H1 (cell line): ENCODE data around the gene FMNL2. TPM values are rescaled to one million over a fixed set of nuclear protein-coding genes. Genes with fewer than 3 reads are reported as not detected.

Source experiments
- CTCF ChIA-PET: fragments of 300-600 bp; sonication (Branson Sonifier 250); formaldehyde crosslinking; loops from one replicate; lab custom pipeline; 2021; ENCODE audit not compliant: partially characterized antibody; lab: Charles Lee
- POLR2A ChIA-PET: fragments of 300-600 bp; sonication (Branson Sonifier 250); formaldehyde crosslinking; loops from one replicate; lab custom pipeline; 2021; ENCODE audit warnings: inconsistent platforms; ENCODE audit not compliant: partially characterized antibody; lab: Charles Lee
- DNase-seq, 2 experiments: peaks; one replicate each; pipeline versions ENCODE4 v3.0.0 to v3.0.0-alpha.2; 2010 to 2022; ENCODE audit warnings: low spot score in 2 of 2, low read depth in 1 of 2, mixed read lengths in 1 of 2
- FAIRE-seq: peaks from 2 replicates; lab custom pipeline; 2011; peaks lifted over from hg19 to GRCh38; lab: Jason Lieb, UNC
- H2AFZ ChIP-seq: 2 replicates; pipeline ENCODE4 v1.8.1; 2012; ENCODE audit warnings: low read length, inconsistent platforms
- H2AK5ac ChIP-seq: 2 replicates; pipeline ENCODE4 v1.6.1; 2013; ENCODE audit warnings: low read depth, low read length
- H2BK120ac ChIP-seq: replicated peaks from 2 replicates; pipeline ENCODE3; 2013; ENCODE audit warnings: low read depth, low read length, inconsistent platforms
- H2BK12ac ChIP-seq: 2 replicates; pipeline ENCODE4 v1.6.1; 2013; ENCODE audit warnings: low read depth, low read length
- H2BK15ac ChIP-seq: 2 replicates; pipeline ENCODE4 v1.6.1; 2013; ENCODE audit warnings: low read length
- H2BK20ac ChIP-seq: 2 replicates; pipeline ENCODE4 v1.6.1; 2013; ENCODE audit warnings: low read length
- H2BK5ac ChIP-seq: 2 replicates; pipeline ENCODE4 v1.6.1; 2013; ENCODE audit warnings: low read depth, low read length
- H3K14ac ChIP-seq: 2 replicates; pipeline ENCODE4 v1.6.1; 2013; ENCODE audit warnings: inconsistent platforms; ENCODE audit not compliant: insufficient read length
- H3K18ac ChIP-seq: 2 replicates; pipeline ENCODE4 v1.6.1; 2013; ENCODE audit warnings: low read length; ENCODE audit errors: extremely low read depth
- H3K23ac ChIP-seq: 2 replicates; pipeline ENCODE4 v1.6.1; 2013; ENCODE audit warnings: inconsistent platforms; ENCODE audit not compliant: insufficient read length
- H3K23me2 ChIP-seq: 2 replicates; pipeline ENCODE4 v1.6.1; 2013; ENCODE audit warnings: low read depth, low read length
- H3K27ac ChIP-seq: 2 replicates; pipeline ENCODE4 v1.6.1; 2011; ENCODE audit warnings: low read depth, low read length, inconsistent platforms
- H3K27me3 ChIP-seq, 4 experiments: replicated peaks in 1 of 4; 1 replicate in 1 of 4; 2 replicates in 3 of 4; pipeline versions ENCODE4 v1.6.1 to v1.8.1; 2011 to 2013; ENCODE audit warnings: low read length in 3 of 4, mild to moderate bottlenecking in 3 of 4, inconsistent platforms in 2 of 4, mixed read lengths in 2 of 4, moderate library complexity in 1 of 4; ENCODE audit not compliant: control insufficient read depth in 3 of 4, insufficient read depth in 3 of 4; ENCODE audit errors: extremely low read depth in 1 of 4
- H3K36me3 ChIP-seq, 4 experiments: 2 replicates each; pipeline versions ENCODE4 v1.6.1 to v1.8.1; 2011 to 2013; ENCODE audit warnings: mild to moderate bottlenecking in 4 of 4, low read length in 3 of 4, moderate library complexity in 2 of 4, control low read depth in 1 of 4, inconsistent platforms in 1 of 4; ENCODE audit not compliant: insufficient read depth in 4 of 4, control insufficient read depth in 2 of 4
- H3K4ac ChIP-seq: replicated peaks from 2 replicates; pipeline ENCODE3; 2013; ENCODE audit warnings: low read length, low read depth, mixed read lengths, inconsistent platforms; ENCODE audit not compliant: insufficient read length
- H3K4me1 ChIP-seq, 4 experiments: replicated peaks in 1 of 4; 1 replicate in 1 of 4; 2 replicates in 3 of 4; pipeline versions ENCODE4 v1.6.1 to v1.8.1; 2011 to 2013; ENCODE audit warnings: low read length in 3 of 4, inconsistent platforms in 2 of 4, mixed read lengths in 1 of 4; ENCODE audit not compliant: insufficient read depth in 4 of 4, control insufficient read depth in 3 of 4
- H3K4me2 ChIP-seq, 2 experiments: 2 replicates each; pipeline versions ENCODE4 v1.6.1 to v1.8.1; 2011 to 2013; ENCODE audit warnings: low read depth in 2 of 2, low read length in 2 of 2, control low read depth in 1 of 2, inconsistent platforms in 1 of 2, mild to moderate bottlenecking in 1 of 2; ENCODE audit not compliant: insufficient read depth in 1 of 2
- H3K4me3 ChIP-seq, 4 experiments: fragments of 200-600, 300-600 bp in 1 of 4; sonication (generic), shearing (Covaris generic), sonication (Bioruptor Twin) in 1 of 4; 2 replicates each; pipeline versions ENCODE4 v1.5.1 to v1.8.1; 2011 to 2016; ENCODE audit warnings: low read length in 4 of 4, low read depth in 3 of 4, control low read depth in 2 of 4, inconsistent platforms in 2 of 4, mild to moderate bottlenecking in 2 of 4, mixed read lengths in 1 of 4, moderate library complexity in 1 of 4; ENCODE audit not compliant: insufficient read depth in 2 of 4; ENCODE audit errors: extremely low read depth in 1 of 4
- H3K56ac ChIP-seq: replicated peaks from 2 replicates; pipeline ENCODE3; 2013; ENCODE audit warnings: low read depth, mild to moderate bottlenecking, mixed read lengths, low read length, inconsistent platforms; ENCODE audit not compliant: insufficient read length
- H3K79me1 ChIP-seq: 2 replicates; pipeline ENCODE4 v1.6.1; 2013; ENCODE audit warnings: low read depth, low read length, control low read depth
- H3K79me2 ChIP-seq, 2 experiments: 2 replicates each; pipeline versions ENCODE4 v1.6.1 to v1.8.1; 2012 to 2013; ENCODE audit warnings: low read length in 2 of 2, mild to moderate bottlenecking in 2 of 2, inconsistent platforms in 1 of 2; ENCODE audit not compliant: insufficient read depth in 2 of 2, control insufficient read depth in 1 of 2
- H3K9ac ChIP-seq, 4 experiments: replicated peaks in 1 of 4; 1 replicate in 1 of 4; 2 replicates in 3 of 4; pipeline versions ENCODE4 v1.6.1 to v1.8.1; 2011 to 2013; ENCODE audit warnings: low read depth in 3 of 4, low read length in 3 of 4, control low read depth in 2 of 4, mild to moderate bottlenecking in 2 of 4, moderate library complexity in 2 of 4, inconsistent platforms in 1 of 4; ENCODE audit errors: extremely low read depth in 1 of 4
- H3K9me3 ChIP-seq, 2 experiments: 2 replicates each; pipeline versions ENCODE4 v1.6.1 to v1.8.1; 2012 to 2013; ENCODE audit warnings: mild to moderate bottlenecking in 2 of 2, moderate library complexity in 2 of 2, control low read depth in 1 of 2, inconsistent platforms in 1 of 2, low read depth in 1 of 2, low read length in 1 of 2, mixed read lengths in 1 of 2; ENCODE audit not compliant: insufficient read depth in 2 of 2
- H4K20me1 ChIP-seq, 2 experiments: replicated peaks in 1 of 2; 2 replicates each; pipeline versions ENCODE3 to v1.8.1; 2011 to 2013; ENCODE audit warnings: inconsistent platforms in 2 of 2, low read length in 2 of 2, mild to moderate bottlenecking in 1 of 2; ENCODE audit not compliant: insufficient read depth in 2 of 2, control insufficient read depth in 1 of 2
- H4K5ac ChIP-seq: 2 replicates; pipeline ENCODE4 v1.6.1; 2013; ENCODE audit warnings: low read length, low read depth, mixed read lengths, inconsistent platforms; ENCODE audit not compliant: insufficient read length
- H4K8ac ChIP-seq: 2 replicates; pipeline ENCODE4 v1.8.0; 2013; ENCODE audit warnings: mild to moderate bottlenecking, moderate library complexity, low read length, inconsistent platforms; ENCODE audit not compliant: insufficient read depth; ENCODE audit errors: extremely low read depth
- H4K91ac ChIP-seq: replicated peaks from 2 replicates; pipeline ENCODE3; 2013; ENCODE audit warnings: low read length, mixed read lengths, inconsistent platforms; ENCODE audit not compliant: insufficient read length
- CHD2 ChIP-seq: IDR thresholded peaks from 2 replicates; pipeline ENCODE4 v1.6.1; 2012; ENCODE audit warnings: low read length, improper control_type of control experiment
- GTF2F1 ChIP-seq: IDR thresholded peaks from 2 replicates; pipeline ENCODE4 v1.6.1; 2012; ENCODE audit warnings: low read depth, low read length, improper control_type of control experiment, borderline replicate concordance
- JUND ChIP-seq: IDR thresholded peaks from 2 replicates; pipeline ENCODE4 v1.6.1; 2011; ENCODE audit warnings: mild to moderate bottlenecking, improper control_type of control experiment, low read length
- NANOG ChIP-seq: IDR thresholded peaks from 2 replicates; pipeline ENCODE4 v1.6.1; 2011; ENCODE audit warnings: low read length, low read depth, mild to moderate bottlenecking, inconsistent platforms; ENCODE audit not compliant: insufficient read depth, poor library complexity, severe bottlenecking
- WGBS, 2 experiments: shearing (Covaris generic) in 1 of 2; methylation state at CpG; one replicate each; pipeline versions ENCODE4 v1.1.6 to v1.1.7; 2013 to 2015; ENCODE audit warnings: low lambda C conversion rate in 2 of 2, mixed read lengths in 2 of 2, inconsistent platforms in 1 of 2, low coverage in 1 of 2, missing lambda C conversion rate in 1 of 2; ENCODE audit not compliant: insufficient replicate concordance in 2 of 2, insufficient coverage in 1 of 2, insufficient read length in 1 of 2; ENCODE audit errors: extremely low coverage in 1 of 2, missing lambda C conversion rate in 1 of 2; 5-methylcytosine and 5-hydroxymethylcytosine counted together
- polyA plus RNA-seq, 7 experiments: library from polyadenylated mRNA; depleted of rRNA in 3 of 7; stranded (reverse) in 5 of 7; unstranded in 2 of 7; fragments of >200 nt in 5 of 7; fragments of 200-250 nt in 2 of 7; gene quantifications; 1 replicate in 5 of 7; 2 replicates in 1 of 7; 4 replicates in 1 of 7; pipeline versions ENCODE4 v1.2.1 to v1.2.3, GENCODE V29; 2011 to 2013; ENCODE audit warnings: missing spikeins in 2 of 7, mixed read lengths in 2 of 7
- total RNA-seq: library from RNA; stranded (reverse); fragmentation: NEBNext Ultra II Directional; extraction: Animal tissue kit (Norgen Biotek cat#: 25700); gene quantifications from 2 replicates; pipeline ENCODE4 v1.2.1, GENCODE V29; 2021

The FMNL2 gene
- total and polyA plus RNA-seq, 2 of the 8 experiments (the other 6 are each of a cell fraction or from before 2014, with no cell fraction given) = 15.5 to 45.1 TPM

DNA sequence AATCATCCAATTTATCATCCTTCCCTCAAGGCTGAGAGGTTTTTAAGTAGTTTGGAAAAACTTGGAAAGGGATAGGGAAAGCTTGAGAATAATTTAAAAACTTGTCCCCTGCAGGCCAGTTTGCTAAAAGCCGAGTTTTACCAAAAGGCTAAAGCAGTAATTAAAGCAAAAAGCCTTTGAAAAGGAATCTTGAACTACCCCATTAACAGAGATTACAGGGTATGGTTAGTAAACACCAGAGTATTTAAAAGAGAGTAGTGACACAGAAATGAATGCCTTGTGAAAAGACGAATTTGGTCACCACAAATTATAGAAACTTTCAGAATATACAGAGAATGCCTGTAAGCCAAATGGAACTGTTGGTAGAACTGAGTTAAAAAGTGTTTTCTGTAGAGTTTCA, 85.0 kb downstream of the FMNL2 start:
- 85% methylated on average over 2 of the region's 2 CpGs; no CpG with 5 or more reads in 1 of the 2 experiments for WGBS, 2 experiments
- H2BK15ac ChIP-seq = no peak overlapping the region
- H3K4me2 ChIP-seq = no peak overlapping the region

More for the DNA sequence above, 85.0 kb downstream of the FMNL2 start:
- H4K5ac ChIP-seq = no peak overlapping the region
- no peak overlapping the region for H3K4ac ChIP-seq
- H2BK20ac ChIP-seq = no peak overlapping the region
- no peaks in the 10 kb centered on the region for H3K27me3 ChIP-seq
- H3K79me2 ChIP-seq = peaks cover 0 to 81% of the 10 kb centered on the region in 2 experiments; a peak in 3 of 4 replicates
- peaks cover 2% of the 10 kb centered on the region; the same call in 1 of the 2 replicates for H3K79me1 ChIP-seq
- no peak overlapping the region for H3K18ac ChIP-seq
- H3K36me3 ChIP-seq = no peaks in the 10 kb centered on the region
- H2AK5ac ChIP-seq = no peak overlapping the region
- no peak overlapping the region for H2BK12ac ChIP-seq
- H2BK5ac ChIP-seq = no peak overlapping the region
- H3K4me3 ChIP-seq = no peak overlapping the region
- ChIA-PET POLR2A (interaction anchor here (1.0 kb wide), 1 partner anchor 33 kb away, joined by 3 read pairs; no protein-coding TSS in a partner anchor), CTCF (interaction anchor here (0.6 to 1.3 kb wide), 6 partner anchors 16 to 1050 kb away, joined by 3 to 4 read pairs (median 3); no protein-coding TSS in a partner anchor)
- TF ChIP-seq CHD2 (no peak), GTF2F1 (no peak), NANOG (no peak), JUND (no peak)
- H3K9me3 ChIP-seq = no peaks in the 10 kb centered on the region
- H3K4me1 ChIP-seq = peaks cover 0 to 16% (median 8%) of the 10 kb centered on the region in 4 experiments; a peak in 3 of 7 replicates
- peaks cover 3 to 5% of the 10 kb centered on the region in 2 experiments for H4K20me1 ChIP-seq
- H2BK120ac ChIP-seq = no peak overlapping the region
- H3K9ac ChIP-seq = no peak overlapping the region
- H3K56ac ChIP-seq = no peak overlapping the region
- no peaks in the 10 kb centered on the region for H3K23me2 ChIP-seq
- FAIRE-seq = no peak
- no peak for DNase-seq
- H3K27ac ChIP-seq = no peak overlapping the region
- no peak overlapping the region for H3K14ac ChIP-seq
- no peak overlapping the region for H3K23ac ChIP-seq
- H2AFZ ChIP-seq = no peak overlapping the region
- no peak overlapping the region for H4K91ac ChIP-seq
- H4K8ac ChIP-seq = no peak overlapping the region
